HK-2 (cell line): ENCODE results near the gene RGL1.

ENCODE experiments used
- DNase-seq: peaks from one replicate; pipeline ENCODE4 v3.0.0-alpha.2; 2018; ENCODE audit not compliant: unreplicated experiment

The RGL1 gene

GRCh38 chr1:183957216-183957830 is 152.4 kb downstream of the RGL1 start:
- no peak for DNase-seq

GRCh38 chr1:183958958-183959357 is 154.0 kb downstream of the RGL1 start:
- no peak for DNase-seq

GRCh38 chr1:183961132-183961531 is 156.2 kb downstream of the RGL1 start:
- DNase-seq: no peak

GRCh38 chr1:183962903-183963302 is 158.0 kb downstream of the RGL1 start:
- no peak for DNase-seq

- DNase-seq: no peak
Measured at GRCh38 chr1:183965726-183966125, 160.8 kb downstream of the RGL1 start.

GRCh38 chr1:183966487-183966886 is 161.6 kb downstream of the RGL1 start:
- DNase-seq: no peak

- no peak for DNase-seq
Measured at GRCh38 chr1:183967914-183968313, 163.0 kb downstream of the RGL1 start.

GRCh38 chr1:183968386-183968785 is 163.5 kb downstream of the RGL1 start:
- no peak for DNase-seq

- no peak for DNase-seq
Measured at GRCh38 chr1:183970516-183971300, 165.8 kb downstream of the RGL1 start.

- no peak for DNase-seq
Measured at GRCh38 chr1:183975651-183976050, 170.7 kb downstream of the RGL1 start.

- DNase-seq: no peak
Measured at GRCh38 chr1:183977717-183978116, 172.8 kb downstream of the RGL1 start.
